C1 segment of cervical spinal cord (tissue), 14 donors: ENCODE results near the gene PBRM1.

Experiments used
- DNase-seq, 14 donors: peaks; one replicate each; lab custom pipeline; 2025; lab: John Stamatoyannopoulos, UW

PBRM1 gene

DNA sequence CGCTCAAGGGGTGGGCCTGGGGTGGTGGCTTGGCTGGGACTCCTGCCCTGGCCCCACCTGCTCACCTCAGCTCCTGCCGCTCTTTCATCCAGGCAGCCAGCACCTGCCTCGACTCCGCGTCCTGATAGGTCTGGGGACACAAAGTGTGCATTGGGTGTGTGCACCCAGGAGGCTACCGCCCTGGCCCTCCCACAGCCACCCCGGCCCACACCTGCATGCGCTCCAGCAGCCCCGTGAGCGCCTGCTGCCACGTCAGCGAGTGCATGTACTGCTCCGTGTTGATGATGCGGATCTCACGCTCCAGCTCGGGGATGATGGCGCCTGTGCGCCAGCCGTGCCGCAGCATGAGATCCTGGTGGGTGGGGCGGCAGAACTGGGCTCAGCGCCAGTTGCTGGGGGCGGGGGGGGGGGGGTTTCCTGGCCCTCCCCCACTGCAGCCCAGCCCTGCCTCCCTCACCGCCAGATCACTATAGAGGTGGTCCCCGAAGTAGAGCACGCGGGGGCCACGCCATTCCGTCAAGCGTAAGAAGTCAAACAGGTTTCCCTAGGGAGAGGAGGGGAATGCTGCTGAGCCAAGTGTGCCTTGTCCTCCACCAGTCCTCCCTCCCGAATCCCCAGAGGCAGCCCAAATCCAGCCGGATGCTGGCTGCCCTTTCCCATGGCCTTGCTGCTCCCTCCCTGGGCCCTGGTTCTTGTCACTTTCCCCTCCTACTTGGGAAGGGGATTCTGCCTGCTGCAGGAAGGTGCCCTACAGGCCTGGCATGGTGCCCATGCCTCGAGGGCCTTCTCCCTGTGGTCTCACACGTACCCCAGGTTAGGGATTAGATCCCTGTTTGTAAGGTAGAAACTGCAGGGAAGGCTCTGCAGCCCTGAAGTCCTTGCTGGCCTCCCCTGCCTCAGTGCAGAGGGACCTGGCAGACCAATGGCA is 160.7 kb downstream of the PBRM1 start:
- no peak for DNase-seq

DNA sequence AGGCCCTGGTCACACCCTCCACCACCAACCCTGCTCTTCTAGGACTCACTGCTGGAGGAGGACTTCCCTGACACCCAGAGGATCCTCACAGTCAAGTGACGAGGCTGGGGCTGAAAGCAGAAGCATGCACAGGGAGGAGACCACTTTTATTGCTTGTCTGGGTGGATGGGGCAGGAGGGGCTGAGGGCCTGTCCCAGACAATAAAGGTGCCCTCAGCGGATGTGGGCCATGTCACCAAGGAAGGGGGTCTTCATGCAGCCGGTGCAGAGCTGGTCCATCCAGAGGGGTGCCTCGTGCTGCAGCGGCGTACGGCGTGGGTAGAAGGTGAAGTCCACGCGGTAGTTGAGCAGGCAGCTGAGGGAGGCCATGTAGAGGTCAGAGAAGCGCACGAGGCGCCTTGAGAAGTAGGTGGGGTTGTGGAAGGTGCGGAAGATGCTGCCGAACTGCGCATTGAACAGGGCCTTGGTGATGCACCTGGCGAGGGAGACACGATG is 161.4 kb downstream of the PBRM1 start:
- DNase-seq: no peak

GRCh38 chr3:52523386-52524257 is 162.1 kb downstream of the PBRM1 start:
- DNase-seq: no peak

DNA sequence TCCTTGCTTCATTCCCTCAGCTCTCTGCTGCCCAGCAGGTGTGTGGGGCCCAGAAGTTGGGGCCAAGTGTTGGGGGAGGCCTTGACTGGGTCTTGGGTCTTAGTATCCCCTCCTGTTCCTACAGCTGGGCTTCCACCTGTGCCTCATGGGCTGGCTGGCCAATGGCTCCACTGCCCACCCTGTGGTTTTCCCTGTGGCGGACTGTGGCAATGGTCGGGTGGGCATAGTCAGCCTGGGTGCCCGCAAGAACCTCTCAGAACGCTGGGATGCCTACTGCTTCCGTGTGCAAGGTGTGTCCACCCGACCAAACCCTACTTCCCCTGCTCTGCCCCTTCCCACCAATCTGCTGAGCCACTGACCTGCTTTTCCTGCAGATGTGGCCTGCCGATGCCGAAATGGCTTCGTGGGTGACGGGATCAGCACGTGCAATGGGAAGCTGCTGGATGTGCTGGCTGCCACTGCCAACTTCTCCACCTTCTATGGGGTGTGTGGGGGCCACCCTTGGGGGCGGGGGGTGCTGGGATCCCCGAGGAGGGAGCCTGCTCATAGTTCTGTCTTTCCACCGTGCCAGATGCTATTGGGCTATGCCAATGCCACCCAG is 163.0 kb downstream of the PBRM1 start:
- DNase-seq: no peak

DNA sequence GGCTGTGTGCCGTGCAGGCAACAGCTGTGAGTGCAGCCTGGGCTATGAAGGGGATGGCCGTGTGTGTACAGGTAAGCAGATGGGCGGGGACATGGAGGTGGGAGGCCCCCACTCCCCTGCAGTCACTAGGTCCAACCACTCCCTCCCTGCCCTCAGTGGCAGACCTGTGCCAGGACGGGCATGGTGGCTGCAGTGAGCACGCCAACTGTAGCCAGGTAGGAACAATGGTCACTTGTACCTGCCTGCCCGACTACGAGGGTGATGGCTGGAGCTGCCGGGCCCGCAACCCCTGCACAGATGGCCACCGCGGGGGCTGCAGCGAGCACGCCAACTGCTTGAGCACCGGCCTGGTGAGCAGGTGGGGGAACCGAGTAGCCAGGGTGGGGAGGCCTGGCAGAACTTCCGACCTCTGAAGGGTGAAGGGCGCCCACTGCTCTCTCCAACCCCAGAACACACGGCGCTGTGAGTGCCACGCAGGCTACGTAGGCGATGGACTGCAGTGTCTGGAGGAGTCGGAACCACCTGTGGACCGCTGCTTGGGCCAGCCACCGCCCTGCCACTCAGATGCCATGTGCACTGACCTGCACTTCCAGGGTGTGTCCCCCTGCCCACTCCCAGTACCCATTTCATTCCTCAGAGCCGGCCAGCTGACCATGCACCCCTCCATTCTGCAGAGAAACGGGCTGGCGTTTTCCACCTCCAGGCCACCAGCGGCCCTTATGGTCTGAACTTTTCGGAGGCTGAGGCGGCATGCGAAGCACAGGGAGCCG is 163.6 kb downstream of the PBRM1 start:
- peak in 1 of 14 donors; percentile 73 for DNase-seq

DNA sequence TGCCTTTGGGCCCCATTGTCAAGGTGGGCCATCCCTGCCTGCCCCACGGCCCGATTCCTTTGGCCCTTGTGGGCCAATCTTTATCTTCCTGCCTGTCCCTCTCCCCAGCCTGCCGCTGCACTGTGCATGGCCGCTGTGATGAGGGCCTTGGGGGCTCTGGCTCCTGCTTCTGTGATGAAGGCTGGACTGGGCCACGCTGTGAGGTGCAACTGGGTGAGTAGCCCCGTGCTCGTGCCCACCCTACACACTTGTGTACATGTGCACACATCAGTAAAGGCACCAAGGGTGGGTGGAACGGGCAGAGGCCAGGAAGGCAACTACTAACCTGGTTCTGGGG is 164.3 kb downstream of the PBRM1 start:
- DNase-seq: no peak

DNA sequence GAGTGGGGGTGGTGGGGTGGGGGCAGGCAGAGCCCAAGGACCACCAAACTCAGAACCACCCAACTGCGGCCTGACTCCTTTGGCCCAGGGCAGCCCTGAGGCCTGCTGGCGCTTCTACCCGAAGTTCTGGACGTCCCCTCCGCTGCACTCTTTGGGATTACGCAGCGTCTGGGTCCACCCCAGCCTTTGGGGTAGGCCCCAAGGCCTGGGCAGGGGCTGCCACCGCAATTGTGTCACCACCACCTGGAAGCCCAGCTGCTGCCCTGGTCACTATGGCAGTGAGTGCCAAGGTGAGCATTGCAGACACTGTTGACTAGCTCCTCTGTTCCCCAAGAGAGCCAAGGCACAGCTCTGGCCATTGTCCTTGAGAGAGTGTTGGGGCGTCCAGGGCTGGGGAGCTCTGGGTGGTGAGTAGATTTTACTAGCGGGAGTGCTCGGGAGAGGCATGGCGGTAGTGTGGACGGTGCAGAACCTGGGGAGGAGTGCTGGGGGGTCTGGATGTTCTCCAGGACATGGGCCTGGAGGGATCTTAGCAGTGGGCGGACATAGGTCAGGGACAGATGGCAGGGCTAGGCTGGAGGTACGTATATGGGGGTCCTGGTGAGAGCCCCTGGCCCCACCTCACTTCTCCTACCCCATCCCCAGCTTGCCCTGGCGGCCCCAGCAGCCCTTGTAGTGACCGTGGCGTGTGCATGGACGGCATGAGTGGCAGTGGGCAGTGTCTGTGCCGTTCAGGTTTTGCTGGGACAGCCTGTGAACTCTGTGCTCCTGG is 164.8 kb downstream of the PBRM1 start:
- DNase-seq: no peak

GRCh38 chr3:52520141-52520667 is 165.5 kb downstream of the PBRM1 start:
- DNase-seq: no peak

DNA sequence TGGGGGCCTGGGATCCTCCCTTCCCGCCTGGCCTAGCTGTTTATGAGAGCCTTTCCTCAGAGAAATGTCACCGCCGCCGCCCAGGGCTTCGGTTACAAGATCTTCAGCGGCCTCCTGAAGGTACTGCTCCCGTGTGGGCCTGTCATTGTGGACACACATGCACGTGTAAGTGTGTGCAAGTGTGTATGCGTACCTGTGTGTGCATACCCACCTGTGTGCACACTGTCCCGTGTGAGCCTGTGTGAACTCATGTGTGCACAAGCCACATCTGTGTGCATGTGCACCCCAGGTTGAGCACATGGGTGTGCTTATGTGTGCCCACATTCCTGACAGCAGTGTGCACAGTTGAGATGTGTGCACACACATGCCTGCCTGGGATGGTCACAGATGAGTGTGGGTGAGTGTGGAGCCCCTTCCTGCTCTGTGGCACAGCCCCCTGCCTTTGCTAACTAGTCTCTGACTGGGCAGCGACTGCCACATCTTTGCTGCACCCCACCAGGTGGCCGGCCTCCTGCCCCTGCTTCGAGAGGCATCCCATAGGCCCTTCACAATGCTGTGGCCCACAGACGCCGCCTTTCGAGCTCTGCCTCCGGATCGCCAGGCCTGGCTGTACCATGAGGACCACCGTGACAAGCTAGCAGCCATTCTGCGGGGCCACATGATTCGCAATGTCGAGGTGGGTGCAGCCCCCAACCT is 166.1 kb downstream of the PBRM1 start:
- no peak for DNase-seq

DNA sequence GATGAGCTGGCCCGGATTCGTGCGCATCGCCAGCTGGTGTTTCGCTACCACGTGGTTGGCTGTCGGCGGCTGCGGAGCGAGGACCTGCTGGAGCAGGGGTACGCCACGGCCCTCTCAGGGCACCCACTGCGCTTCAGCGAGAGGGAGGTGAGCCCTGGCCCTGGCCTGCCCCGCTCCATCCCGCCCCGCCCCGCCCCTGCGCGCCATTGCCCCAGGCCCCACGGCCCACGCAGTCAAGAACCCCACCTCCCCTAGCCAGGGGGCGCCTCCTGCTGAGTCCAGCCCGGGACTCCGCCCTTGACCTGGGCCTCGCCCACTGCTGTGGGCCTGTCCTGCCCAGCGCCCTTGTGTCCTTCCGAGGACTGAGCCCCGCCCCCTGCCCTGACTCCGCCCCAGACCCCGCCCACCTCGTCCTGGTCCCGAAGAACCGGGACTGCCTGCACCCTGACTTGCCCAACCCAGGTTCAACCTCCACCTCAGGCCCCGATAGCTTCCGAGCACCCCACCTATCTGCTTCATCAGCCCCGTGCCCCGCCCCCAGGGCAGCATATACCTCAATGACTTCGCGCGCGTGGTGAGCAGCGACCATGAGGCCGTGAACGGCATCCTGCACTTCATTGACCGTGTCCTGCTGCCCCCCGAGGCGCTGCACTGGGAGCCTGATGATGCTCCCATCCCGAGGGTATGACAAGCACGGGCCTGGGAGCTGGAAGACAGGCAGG is 166.8 kb downstream of the PBRM1 start:
- no peak for DNase-seq

GRCh38 chr3:52517796-52518722 is 167.7 kb downstream of the PBRM1 start:
- no peak for DNase-seq

DNA sequence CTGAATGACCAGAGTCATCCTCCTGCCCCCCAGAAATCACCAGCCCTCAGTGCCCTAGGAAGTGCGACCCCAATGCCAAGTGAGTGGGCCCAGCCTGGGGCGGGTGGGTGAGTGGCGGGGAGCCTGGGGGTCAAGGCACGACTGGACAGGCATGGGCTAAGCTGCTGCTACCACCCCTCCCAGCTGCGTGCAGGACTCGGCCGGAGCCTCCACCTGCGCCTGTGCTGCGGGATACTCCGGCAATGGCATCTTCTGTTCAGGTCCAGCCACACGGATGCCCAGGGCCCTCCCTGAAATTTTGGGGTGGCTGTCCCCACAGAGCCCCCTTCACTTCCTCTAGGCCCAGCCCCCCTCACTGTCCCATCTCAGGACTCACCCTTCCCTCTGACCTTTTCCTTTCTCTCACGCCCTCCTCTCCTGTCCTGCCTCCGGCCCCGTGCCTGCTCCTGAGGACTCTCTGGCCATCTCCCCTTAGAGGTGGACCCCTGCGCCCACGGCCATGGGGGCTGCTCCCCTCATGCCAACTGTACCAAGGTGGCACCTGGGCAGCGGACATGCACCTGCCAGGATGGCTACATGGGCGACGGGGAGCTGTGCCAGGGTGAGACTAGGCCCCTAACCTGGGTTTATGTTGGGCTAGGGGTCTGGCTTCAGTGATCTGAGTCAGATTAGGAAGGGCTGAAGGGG is 169.1 kb downstream of the PBRM1 start:
- DNase-seq: no peak

DNA sequence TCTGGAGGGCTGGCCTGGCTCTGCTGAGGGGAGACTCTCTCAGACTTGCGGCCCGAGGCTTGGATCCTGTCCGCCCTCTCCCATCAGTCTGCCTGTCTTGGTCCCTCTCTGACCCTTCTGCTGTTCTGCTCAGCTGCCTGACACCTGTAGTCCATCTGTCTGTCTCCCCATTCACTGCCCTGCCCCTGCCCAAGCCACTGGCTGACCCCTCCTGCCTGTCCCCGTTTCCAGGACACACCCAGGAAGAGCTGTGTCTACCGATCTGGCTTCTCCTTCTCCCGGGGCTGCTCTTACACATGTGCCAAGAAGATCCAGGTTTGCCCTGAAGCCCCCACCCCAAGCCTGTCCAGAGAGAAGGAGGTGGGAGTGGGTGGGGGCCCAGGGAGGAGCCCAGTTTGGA is 170.5 kb downstream of the PBRM1 start:
- no peak for DNase-seq

GRCh38 chr3:52514576-52514975 is 171.1 kb downstream of the PBRM1 start:
- DNase-seq: no peak

DNA sequence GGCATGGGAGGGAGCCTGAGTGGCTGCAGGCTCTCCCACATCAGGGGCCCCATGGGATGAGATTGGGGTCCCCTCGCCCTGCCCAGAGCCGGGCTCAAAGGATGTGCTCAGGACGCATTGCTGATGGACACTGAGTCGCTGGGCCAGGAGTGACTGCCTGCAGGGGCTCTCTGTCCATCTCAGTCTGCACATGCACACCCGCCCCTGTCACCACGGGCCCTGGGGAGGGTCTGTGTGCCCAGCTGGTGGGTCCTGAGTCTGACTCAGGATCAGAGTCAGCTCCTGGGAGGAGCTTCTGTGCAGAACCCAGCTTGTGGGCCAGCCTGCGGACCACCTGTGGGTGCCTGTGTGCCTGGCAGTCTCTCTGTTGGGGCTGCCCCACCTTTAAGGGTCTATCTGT is 172.4 kb downstream of the PBRM1 start:
- no peak for DNase-seq

DNA sequence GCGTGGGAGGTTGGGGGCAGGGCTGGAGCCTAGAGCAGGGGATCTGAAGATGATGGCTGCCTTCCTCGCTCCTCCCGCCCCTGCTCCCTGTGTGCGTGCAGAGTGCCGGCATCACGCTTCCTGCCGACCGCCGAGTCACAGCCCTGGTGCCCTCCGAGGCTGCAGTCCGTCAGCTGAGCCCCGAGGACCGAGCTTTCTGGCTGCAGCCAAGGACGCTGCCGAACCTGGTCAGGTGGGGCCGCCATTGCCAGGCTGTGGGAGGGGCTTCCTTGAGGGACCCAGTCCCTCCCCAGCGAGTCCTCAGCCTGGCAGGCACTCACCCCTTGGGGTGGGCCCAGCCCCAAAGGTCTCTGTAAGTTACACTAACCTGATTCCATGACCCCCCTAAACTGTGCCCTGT is 173.0 kb downstream of the PBRM1 start:
- DNase-seq: no peak

DNA sequence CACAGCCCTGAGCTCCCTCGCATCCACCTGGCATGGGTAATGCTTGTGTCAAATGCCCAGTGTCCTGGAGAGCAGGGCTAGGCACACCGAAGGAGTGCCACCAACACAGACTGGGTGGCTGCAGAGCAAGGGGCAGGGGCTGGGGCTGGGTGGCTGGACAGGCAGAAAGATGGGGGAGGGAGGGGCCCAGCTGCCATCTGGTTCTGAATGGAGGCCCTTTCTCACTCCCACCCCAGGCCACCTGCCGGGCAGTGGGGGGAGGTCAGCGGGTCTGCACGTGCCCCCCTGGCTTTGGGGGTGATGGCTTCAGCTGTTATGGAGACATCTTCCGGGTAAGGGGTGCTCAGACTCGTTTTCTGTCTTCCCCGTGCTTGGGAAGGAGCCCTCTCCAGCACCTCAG is 173.6 kb downstream of the PBRM1 start:
- no peak for DNase-seq
